NCI-H2227 (cell line): Measurements from ENCODE around the gene SERP2.
A peak's percentile ranks its signal among the peaks of the same experiment; 100 is the strongest.

Experiments used
- DNase-seq: peaks from one replicate; lab custom pipeline; 2025; ENCODE audit not compliant: unreplicated experiment; lab: John Stamatoyannopoulos, UW

The SERP2 gene

GRCh38 chr13:44355621-44356020 is 18.0 kb upstream of the SERP2 start:
- DNase-seq = no peak

GRCh38 chr13:44359983-44360375 is 13.6 kb upstream of the SERP2 start:
- no peak for DNase-seq

GRCh38 chr13:44362394-44363040 is 11.1 kb upstream of the SERP2 start:
- DNase-seq = peak; percentile 29

GRCh38 chr13:44363631-44364344 is 9.8 kb upstream of the SERP2 start:
- DNase-seq = no peak

GRCh38 chr13:44364345-44365000 is 9.2 kb upstream of the SERP2 start:
- DNase-seq = no peak

- no peak for DNase-seq
Measured at GRCh38 chr13:44365008-44365407, 8.6 kb upstream of the SERP2 start.

GRCh38 chr13:44365899-44366298 is 7.7 kb upstream of the SERP2 start:
- no peak for DNase-seq

DNA sequence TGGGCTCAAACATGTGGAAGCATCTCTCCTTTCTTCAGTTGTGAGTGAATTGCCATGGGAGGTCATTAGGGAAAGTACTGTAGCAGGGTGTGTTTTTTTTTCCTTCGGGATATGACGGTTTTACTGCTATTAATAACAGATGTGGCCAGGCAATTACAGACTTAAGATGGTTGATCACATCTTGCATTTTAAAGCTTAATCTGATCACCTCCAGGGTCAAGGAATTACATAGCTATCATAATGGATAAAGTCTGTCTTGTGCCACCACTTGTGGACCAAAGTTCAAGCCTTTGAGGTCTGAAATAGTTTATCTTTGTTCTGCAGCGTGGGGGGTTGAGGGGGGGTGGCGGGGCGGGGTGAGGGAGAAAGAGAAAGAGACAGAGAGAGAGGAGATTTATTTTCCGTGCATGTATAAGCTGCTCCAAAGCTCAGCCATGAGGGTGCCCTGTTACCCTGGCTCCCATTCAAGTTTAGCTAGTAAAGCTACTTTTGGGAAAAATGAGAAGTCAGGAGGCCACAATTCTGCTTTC is 5.5 kb upstream of the SERP2 start:
- DNase-seq = peak; percentile 19

DNA sequence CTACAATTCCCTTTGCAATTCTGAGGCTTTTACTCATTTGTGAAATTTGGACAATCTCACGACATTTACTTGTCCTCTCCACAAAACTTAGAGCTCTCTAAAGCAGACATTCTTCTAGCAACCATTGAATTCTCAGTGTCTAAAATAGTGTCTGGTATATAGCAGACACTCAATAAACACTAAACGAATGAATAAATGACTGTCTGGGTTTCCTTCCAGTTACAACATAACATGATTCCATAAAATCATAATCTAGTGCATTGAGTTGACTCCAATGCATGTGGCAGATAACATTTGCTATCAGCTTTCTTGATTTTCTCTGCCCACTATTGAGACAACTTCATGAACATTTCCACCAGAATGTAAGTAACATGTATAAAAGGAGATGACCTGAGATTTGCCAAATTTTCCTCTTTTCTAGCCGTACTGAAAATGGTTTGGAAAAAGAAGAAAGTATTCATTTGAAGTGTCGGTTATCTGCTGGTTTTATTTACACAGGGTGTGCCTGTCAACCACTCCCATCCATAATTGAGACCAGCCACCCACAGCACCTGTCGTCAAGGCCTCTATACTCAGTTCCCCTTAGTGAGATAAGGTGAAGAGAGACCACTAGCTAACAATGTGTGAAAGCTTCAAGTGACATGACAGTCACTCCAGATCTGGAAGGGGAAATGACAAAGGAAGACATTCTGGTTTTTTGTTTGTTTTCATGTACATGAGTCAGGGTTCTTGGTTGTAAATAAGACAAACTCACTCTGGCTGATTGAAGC is 4.8 kb upstream of the SERP2 start:
- DNase-seq = no peak

DNA sequence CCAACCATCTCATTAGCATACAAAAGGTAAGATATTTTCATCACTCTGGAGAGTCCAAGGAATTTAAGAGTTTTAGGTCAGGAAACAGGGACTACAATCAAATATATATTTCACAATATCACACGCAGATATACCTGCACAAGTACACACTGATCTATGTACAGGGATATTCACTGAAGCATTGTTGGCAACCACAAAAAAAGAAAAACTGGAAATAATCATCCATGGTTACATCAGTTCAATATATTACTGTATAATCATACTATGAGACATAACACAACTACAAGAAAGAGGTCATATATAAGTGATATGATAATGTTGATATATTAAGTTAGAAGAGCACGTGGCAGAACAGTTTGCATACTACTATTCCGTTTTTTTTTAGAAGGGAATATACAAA is 2.2 kb upstream of the SERP2 start:
- DNase-seq = no peak

DNA sequence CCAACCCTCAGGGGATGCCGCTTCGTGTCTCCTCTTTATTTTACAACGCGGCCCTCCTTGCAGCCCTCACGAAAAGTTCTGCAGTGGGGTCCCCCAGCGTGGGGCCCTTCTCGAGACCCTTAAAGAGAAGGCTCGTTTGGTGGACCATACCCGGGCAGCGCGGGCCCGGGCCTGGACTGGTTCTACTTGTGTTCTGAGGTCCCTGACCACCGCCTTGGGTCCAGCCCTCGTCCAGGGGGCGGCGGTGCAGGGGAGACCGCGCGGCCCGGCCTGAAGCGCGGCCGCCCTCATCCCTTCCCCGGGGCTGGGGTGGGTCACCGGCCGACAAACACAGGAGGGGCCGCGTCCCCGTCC is 400 bp upstream of the SERP2 start:
- DNase-seq = no peak

DNA sequence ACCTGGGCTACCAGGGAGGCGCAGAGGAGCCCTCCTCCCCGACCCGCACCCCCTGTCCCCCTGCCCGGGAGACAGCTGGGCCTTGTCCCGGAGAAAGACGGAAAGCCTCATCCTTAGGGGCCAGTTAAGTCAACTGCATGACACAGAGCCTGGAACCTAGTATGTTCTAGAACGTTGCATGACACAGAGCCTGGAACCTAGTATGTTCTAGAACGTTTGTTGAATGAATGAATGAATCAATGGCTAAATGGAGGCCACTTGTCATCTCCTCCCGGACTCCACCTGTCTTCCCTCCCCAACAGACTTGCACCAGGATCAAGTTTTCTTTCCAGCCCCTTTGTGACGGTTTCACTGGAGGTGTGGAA is 706 bp downstream of the SERP2 start:
- no peak for DNase-seq

- DNase-seq = no peak
Measured at GRCh38 chr13:44378277-44378676, 4.7 kb downstream of the SERP2 start.

- DNase-seq = no peak
Measured at GRCh38 chr13:44379885-44380284, 6.3 kb downstream of the SERP2 start.

- DNase-seq = no peak
Measured at GRCh38 chr13:44380404-44381165, 7.0 kb downstream of the SERP2 start.

GRCh38 chr13:44382635-44383145 is 9.1 kb downstream of the SERP2 start:
- no peak for DNase-seq

DNA sequence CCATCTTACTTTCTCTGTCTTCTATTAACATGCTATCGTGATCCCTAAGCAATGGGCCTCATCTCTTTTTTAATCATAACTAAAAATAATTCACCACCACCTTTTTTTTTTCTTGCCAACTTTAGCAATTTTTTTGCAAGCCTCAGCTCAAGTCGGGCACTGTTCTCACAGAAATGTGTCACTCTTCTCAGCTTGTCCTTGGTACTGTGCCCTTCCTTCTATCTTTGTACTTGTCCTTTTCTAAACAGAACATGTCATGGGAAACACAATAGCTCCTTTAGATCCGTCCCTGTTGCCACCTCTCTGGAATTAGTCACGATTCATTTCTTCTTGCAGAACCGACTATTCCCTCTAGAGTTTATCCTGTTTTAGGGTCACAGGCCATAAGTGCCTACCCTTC is 10.3 kb downstream of the SERP2 start:
- no peak for DNase-seq

DNA sequence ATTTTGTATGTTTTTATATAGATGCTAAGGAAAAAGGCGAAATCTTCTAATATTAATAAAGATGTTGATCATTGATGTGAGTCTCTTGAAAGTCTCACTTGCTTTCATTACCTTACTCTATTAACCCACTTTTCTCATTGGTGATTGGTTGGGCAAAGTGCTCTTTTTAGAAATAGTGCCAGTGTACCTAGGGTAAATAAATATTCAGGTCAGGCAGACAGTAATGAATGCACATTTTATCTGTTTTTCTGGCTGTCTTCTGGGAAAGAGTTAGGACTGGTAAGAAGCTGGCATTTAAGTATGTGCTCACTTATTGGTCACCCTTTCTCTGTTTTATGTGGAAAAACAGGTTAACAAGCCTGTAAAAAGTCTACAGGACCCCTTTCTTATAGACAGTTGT is 11.2 kb downstream of the SERP2 start:
- DNase-seq = no peak

DNA sequence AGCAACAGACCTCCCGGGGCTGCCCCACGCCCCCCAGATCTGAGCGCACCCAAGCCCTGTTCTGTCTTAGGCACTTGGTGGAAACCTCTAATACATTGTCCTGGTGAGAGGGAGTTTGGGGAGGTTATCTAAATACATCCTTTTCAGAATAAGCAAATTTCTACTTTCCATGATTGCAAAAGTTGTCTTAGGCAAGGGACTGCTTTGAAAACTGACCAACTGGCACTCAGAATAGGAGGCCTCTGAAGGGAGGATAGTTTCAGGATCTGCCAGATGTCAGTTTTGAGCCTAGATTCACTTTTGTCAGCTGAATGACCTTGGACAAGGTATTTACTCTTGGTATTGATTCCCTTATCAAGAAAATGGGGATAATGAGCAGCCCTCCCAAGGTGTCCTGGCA is 11.8 kb downstream of the SERP2 start:
- no peak for DNase-seq

DNA sequence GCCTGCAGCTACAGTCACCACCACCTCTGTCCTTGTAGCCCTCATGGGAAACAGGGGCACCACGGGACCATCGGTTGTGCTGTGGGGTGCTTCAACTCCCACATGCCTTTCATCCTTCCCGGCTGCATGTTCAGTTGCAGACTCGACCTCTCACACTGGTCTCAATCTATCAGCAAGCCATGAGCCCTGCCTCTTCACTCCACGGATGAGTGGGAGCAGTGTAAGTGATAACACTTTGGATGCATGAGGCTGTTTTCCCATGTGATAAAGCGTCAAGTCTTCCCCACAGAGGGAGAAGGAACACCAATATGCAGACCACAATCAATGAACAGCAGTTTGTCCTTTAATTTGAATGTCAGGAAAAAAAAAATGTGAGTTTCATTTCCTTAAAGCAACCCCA is 12.2 kb downstream of the SERP2 start:
- DNase-seq = no peak
